ENCODE results near the gene VSTM1.
"Not testable (repeated sequence)": the region's sequence is repeated elsewhere in the genome, so short reads cannot be mapped to it uniquely, and the experiment has no call there.

Gene VSTM1

GRCh38 chr19:54063350-54064116 lies at the start of gene VSTM1:
TSS of gene VSTM1 (minus strand) at chr19:54063897. CDS start at chr19:54063777, 120 bp downstream.
- no peak for DNase-seq

- DNase-seq: no peak
Measured at GRCh38 chr19:54109651-54110050, 46.0 kb upstream of the VSTM1 start.

- no peak for DNase-seq
Measured at GRCh38 chr19:54108496-54108895, 44.8 kb upstream of the VSTM1 start.

GRCh38 chr19:54107876-54108490 lies 44.3 kb upstream of the VSTM1 start:
- no peak for DNase-seq

- no peak for DNase-seq
Measured at GRCh38 chr19:54106716-54107115, 43.0 kb upstream of the VSTM1 start.

- no peak for DNase-seq
Measured at GRCh38 chr19:54105796-54106195, 42.1 kb upstream of the VSTM1 start.

- no peak for DNase-seq
Measured at GRCh38 chr19:54104998-54105715, 41.5 kb upstream of the VSTM1 start.

- peak; percentile 99 for DNase-seq
Measured at GRCh38 chr19:54102421-54103169, 38.9 kb upstream of the VSTM1 start, which contains the start of gene NDUFA3. TSS of gene NDUFA3 (plus strand) at chr19:54102855. CDS start at chr19:54102879, 24 bp downstream.

- no peak for DNase-seq
Measured at GRCh38 chr19:54100561-54100960, 36.9 kb upstream of the VSTM1 start, which contains the start of gene OSCAR. TSS of gene OSCAR (minus strand) at chr19:54100803. CDS start at chr19:54100792, 11 bp downstream.

GRCh38 chr19:54099903-54100255 lies 36.2 kb upstream of the VSTM1 start:
- DNase-seq: not testable (repeated sequence)

GRCh38 chr19:54099190-54099902 lies 35.6 kb upstream of the VSTM1 start:
- DNase-seq: no peak

- DNase-seq: peak; percentile 18
Measured at GRCh38 chr19:54096617-54097106, 33.0 kb upstream of the VSTM1 start.

- peak; percentile 51 for DNase-seq
Measured at GRCh38 chr19:54095859-54096616, 32.3 kb upstream of the VSTM1 start.

- no peak for DNase-seq
Measured at GRCh38 chr19:54095136-54095858, 31.6 kb upstream of the VSTM1 start.

- DNase-seq: no peak
Measured at GRCh38 chr19:54094426-54095000, 30.8 kb upstream of the VSTM1 start.

- DNase-seq: no peak
Measured at GRCh38 chr19:54084410-54084809, 20.7 kb upstream of the VSTM1 start.

- DNase-seq: no peak
Measured at GRCh38 chr19:54081032-54081431, 17.3 kb upstream of the VSTM1 start, which contains the start of gene TARM1. TSS of gene TARM1 (minus strand) at chr19:54081365. CDS start at chr19:54081340, 25 bp downstream.

- DNase-seq: no peak
Measured at GRCh38 chr19:54077334-54077733, 13.6 kb upstream of the VSTM1 start.

- DNase-seq: no peak
Measured at GRCh38 chr19:54074851-54075250, 11.2 kb upstream of the VSTM1 start.

GRCh38 chr19:54073829-54074228 lies 10.1 kb upstream of the VSTM1 start:
- no peak for DNase-seq

All from NCI-H146 (cell line).